T-cell (primary cell): Measurements from ENCODE around the gene XIRP1. TPM values are rescaled to one million over a fixed set of nuclear protein-coding genes. Genes with fewer than 3 reads are reported as not detected.
A peak's percentile ranks its signal among the peaks of the same experiment; 100 is the strongest.

Experiments
- ATAC-seq, 4 experiments: fragments of 200-7000 bp in 3 of 4; fragments of 150-1000 bp in 1 of 4; cut with Tn5 transposase; replicated peaks in 1 of 4; 1 replicate in 3 of 4; 2 replicates in 1 of 4; pipeline ENCODE4 v1.10.0; 2021; ENCODE audit warnings: moderate library complexity in 3 of 4, mild to moderate bottlenecking in 2 of 4, moderate number of reproducible peaks in 1 of 4
- CTCF ChIA-PET, 2 donors: fragments of 300-600 bp; sonication (Branson Sonifier 250); formaldehyde crosslinking; loops; one replicate each; lab custom pipeline; 2022; ENCODE audit warnings: antibody characterized with exemption in 2 of 2; lab: Charles Lee
- POLR2A ChIA-PET, 2 donors: fragments of 300-600 bp; sonication (Branson Sonifier 250); formaldehyde crosslinking; loops; one replicate each; lab custom pipeline; 2022; ENCODE audit warnings: antibody characterized with exemption in 2 of 2; lab: Charles Lee
- DNase-seq, 35 experiments: peaks; one replicate each; pipeline versions ENCODE4 v3.0.0 to v3.0.0-alpha.2; 2013 to 2023
- H3K27ac ChIP-seq: one replicate; pipeline ENCODE4 v1.5.1; 2013; ENCODE audit warnings: low read length
- H3K27me3 ChIP-seq, 2 experiments: replicated peaks in 1 of 2; 1 replicate in 1 of 2; 2 replicates in 1 of 2; pipeline versions ENCODE4 v1.6.1 to v1.7.0; 2013; ENCODE audit warnings: low read length in 1 of 2, mixed read lengths in 1 of 2; ENCODE audit not compliant: control insufficient read depth in 2 of 2, insufficient read depth in 2 of 2; ENCODE audit errors: extremely low read depth in 1 of 2
- H3K36me3 ChIP-seq, 2 donors: 1 replicate in 1 of 2; 2 replicates in 1 of 2; pipeline versions ENCODE4 v1.6.1 to v1.7.0; 2013; ENCODE audit warnings: low read length in 1 of 2; ENCODE audit not compliant: control insufficient read depth in 2 of 2, insufficient read depth in 1 of 2; ENCODE audit errors: extremely low read depth in 1 of 2
- H3K4me1 ChIP-seq, 2 experiments: 1 replicate in 1 of 2; 2 replicates in 1 of 2; pipeline versions ENCODE4 v1.6.1 to v1.7.0; 2013; ENCODE audit warnings: low read length in 2 of 2, mixed read lengths in 1 of 2; ENCODE audit not compliant: insufficient read depth in 2 of 2, control insufficient read depth in 1 of 2; ENCODE audit errors: extremely low read depth in 1 of 2
- H3K4me3 ChIP-seq, 2 donors: 1 replicate in 1 of 2; 2 replicates in 1 of 2; pipeline versions ENCODE4 v1.5.1 to v1.7.0; 2013; ENCODE audit warnings: mild to moderate bottlenecking in 2 of 2, low read length in 1 of 2, moderate library complexity in 1 of 2; ENCODE audit not compliant: control insufficient read depth in 1 of 2; ENCODE audit errors: extremely low read depth in 1 of 2
- H3K9me3 ChIP-seq: 2 replicates; pipeline ENCODE4 v1.7.0; 2013
- H3K27ac Mint-ChIP-seq, 2 donors: one replicate each; pipeline ENCODE4 v1.8.0; 2020 to 2021; ENCODE audit warnings: mild to moderate bottlenecking in 2 of 2, mixed read lengths in 2 of 2
- H3K27me3 Mint-ChIP-seq, 2 donors: one replicate each; pipeline ENCODE4 v1.8.0; 2021 to 2022; ENCODE audit warnings: mixed read lengths in 2 of 2
- H3K36me3 Mint-ChIP-seq: one replicate; pipeline ENCODE4 v1.8.0; 2021; ENCODE audit warnings: mixed read lengths
- H3K4me1 Mint-ChIP-seq, 3 donors: one replicate each; pipeline ENCODE4 v1.8.0; 2020 to 2022; ENCODE audit warnings: mixed read lengths in 3 of 3, mild to moderate bottlenecking in 1 of 3
- H3K4me3 Mint-ChIP-seq, 3 donors: one replicate each; pipeline ENCODE4 v1.8.0; 2020 to 2022; ENCODE audit warnings: mild to moderate bottlenecking in 3 of 3, mixed read lengths in 3 of 3, moderate library complexity in 3 of 3
- H3K9me3 Mint-ChIP-seq, 3 donors: one replicate each; pipeline ENCODE4 v1.8.0; 2020 to 2022; ENCODE audit warnings: mixed read lengths in 3 of 3
- WGBS: methylation state at CpG from one replicate; pipeline ENCODE4 v1.1.5; 2013; ENCODE audit warnings: missing lambda C conversion rate; ENCODE audit not compliant: insufficient coverage; 5-methylcytosine and 5-hydroxymethylcytosine counted together
- total RNA-seq, 35 experiments: library from RNA in 6 of 35; stranded (reverse) in 6 of 35; fragments of 120-200 nt in 1 of 35; gene quantifications; one replicate each; pipeline versions ENCODE4 v1.2.1 to v1.2.4 and lab custom pipeline; 2013 to 2026

XIRP1 gene
- total RNA-seq, 5 donors from 2014 or later (not counting 1 experiment from before 2014, with no cell fraction given): not detected

- H3K36me3 Mint-ChIP-seq: no peaks in the 10 kb centered on the region
- Histone ChIP-seq H3K27ac (no peak overlapping the region), H3K4me3 (no peak overlapping the region), H3K4me1 (peaks cover 0 to 2% of the 10 kb centered on the region in 2 experiments), H3K36me3 (no peaks in the 10 kb centered on the region), H3K27me3 (peaks cover 0 to 9% of the 10 kb centered on the region in 2 experiments), H3K9me3 (no peaks in the 10 kb centered on the region)
- WGBS: 71% methylated on average over 6 of the region's 6 CpGs
- no peak for ATAC-seq
- H3K9me3 Mint-ChIP-seq: no peaks in the 10 kb centered on the region
- H3K4me1 Mint-ChIP-seq: no peaks in the 10 kb centered on the region
- DNase-seq: no peak
- peaks cover 8 to 11% of the 10 kb centered on the region in 2 donors for H3K27me3 Mint-ChIP-seq
- ChIA-PET CTCF (interaction anchor here (0.7 to 2.5 kb wide), 5 partner anchors 90 to 105 kb away, joined by 3 to 11 read pairs (median 7); no protein-coding TSS in a partner anchor), POLR2A (no interaction called here)
- H3K4me3 Mint-ChIP-seq: no peak overlapping the region
- peak overlapping the region in 1 of 2 donors; percentile 20 for H3K27ac Mint-ChIP-seq
These were observed 4.4 kb upstream of the XIRP1 start for GRCh38 chr3:39196671-39197356.

- no peak overlapping the region for H3K27ac Mint-ChIP-seq
These were observed 3.6 kb upstream of the XIRP1 start for GRCh38 chr3:39196034-39196433.

GRCh38 chr3:39193391-39193790 is 996 bp upstream of the XIRP1 start:
- H3K27me3 ChIP-seq: peaks cover 0 to 7% of the 10 kb centered on the region in 2 experiments
- H3K27ac ChIP-seq: no peak overlapping the region
- ChIA-PET POLR2A (interaction anchor here in 1 of 2 donors (0.6 kb wide), 1 partner anchor 76 kb away, joined by 8 read pairs; no protein-coding TSS in a partner anchor), CTCF (interaction anchor here (0.6 to 6.9 kb wide), 3 partner anchors 93 to 102 kb away, joined by 3 to 82 read pairs (median 4); no protein-coding TSS in a partner anchor)
- no peaks in the 10 kb centered on the region for H3K36me3 Mint-ChIP-seq
- H3K4me3 ChIP-seq: no peak overlapping the region
- no peaks in the 10 kb centered on the region for H3K9me3 ChIP-seq
- peaks cover 6 to 7% (median 6%) of the 10 kb centered on the region in 3 donors for H3K4me1 Mint-ChIP-seq
- DNase-seq: no peak
- WGBS: 86% methylated on average over 1 of the region's 7 CpGs
- H3K4me3 Mint-ChIP-seq: no peak overlapping the region
- H3K36me3 ChIP-seq: no peaks in the 10 kb centered on the region
- no peaks in the 10 kb centered on the region for H3K9me3 Mint-ChIP-seq
- H3K4me1 ChIP-seq: peaks cover 0 to 16% of the 10 kb centered on the region in 2 experiments
- H3K27me3 Mint-ChIP-seq: peaks cover 0 to 7% of the 10 kb centered on the region in 2 donors
- ATAC-seq: no peak
- H3K27ac Mint-ChIP-seq: no peak overlapping the region

More at GRCh38 chr3:39196034-39196433, 3.6 kb upstream of the XIRP1 start:
- no peaks in the 10 kb centered on the region for H3K9me3 Mint-ChIP-seq
- Histone ChIP-seq H3K27ac (no peak overlapping the region), H3K4me1 (peaks cover 0 to 3% of the 10 kb centered on the region in 2 experiments), H3K4me3 (no peak overlapping the region), H3K9me3 (no peaks in the 10 kb centered on the region), H3K36me3 (no peaks in the 10 kb centered on the region), H3K27me3 (peaks cover 0 to 9% of the 10 kb centered on the region in 2 experiments)
- ChIA-PET CTCF (interaction anchor here (1.0 to 2.5 kb wide), 5 partner anchors 90 to 96 kb away, joined by 3 to 11 read pairs (median 7); no protein-coding TSS in a partner anchor), POLR2A (no interaction called here)
- H3K36me3 Mint-ChIP-seq: no peaks in the 10 kb centered on the region
- H3K4me1 Mint-ChIP-seq: no peaks in the 10 kb centered on the region
- WGBS: 96% methylated on average over 3 of the region's 3 CpGs
- ATAC-seq (no peak), DNase-seq (no peak)
- peaks cover under 1 to 7% of the 10 kb centered on the region in 2 donors for H3K27me3 Mint-ChIP-seq
- no peak overlapping the region for H3K4me3 Mint-ChIP-seq

GRCh38 chr3:39191773-39192172 is 622 bp downstream of the XIRP1 start:
- Histone ChIP-seq H3K9me3 (no peaks in the 10 kb centered on the region), H3K27ac (no peak overlapping the region), H3K4me1 (peaks cover 0 to 16% of the 10 kb centered on the region in 2 experiments), H3K36me3 (no peaks in the 10 kb centered on the region), H3K4me3 (no peak overlapping the region), H3K27me3 (peaks cover 0 to 6% of the 10 kb centered on the region in 2 experiments)
- ChIA-PET CTCF (interaction anchor here (0.6 to 6.9 kb wide), 8 partner anchors 58 to 186 kb away, joined by 3 to 82 read pairs (median 5); no protein-coding TSS in a partner anchor), POLR2A (no interaction called here)
- H3K27ac Mint-ChIP-seq: no peak overlapping the region
- H3K4me3 Mint-ChIP-seq: no peak overlapping the region
- 75% methylated on average over 3 of the region's 3 CpGs for WGBS
- no peaks in the 10 kb centered on the region for H3K9me3 Mint-ChIP-seq
- DNase-seq (no peak), ATAC-seq (no peak)
- no peaks in the 10 kb centered on the region for H3K36me3 Mint-ChIP-seq
- H3K27me3 Mint-ChIP-seq: peaks cover 0 to 7% of the 10 kb centered on the region in 2 donors
- H3K4me1 Mint-ChIP-seq: peaks cover 6 to 7% (median 6%) of the 10 kb centered on the region in 3 donors

GRCh38 chr3:39191111-39191510 is 1.3 kb downstream of the XIRP1 start:
- Histone ChIP-seq H3K4me3 (no peak overlapping the region), H3K9me3 (no peaks in the 10 kb centered on the region), H3K27ac (no peak overlapping the region), H3K27me3 (peaks cover 0 to 4% of the 10 kb centered on the region in 2 experiments), H3K4me1 (peaks cover 0 to 16% of the 10 kb centered on the region in 2 experiments), H3K36me3 (no peaks in the 10 kb centered on the region)
- ChIA-PET CTCF (interaction anchor here (0.6 to 6.9 kb wide), 11 partner anchors 25 to 187 kb away, joined by 3 to 82 read pairs (median 5); no protein-coding TSS in a partner anchor), POLR2A (no interaction called here)
- ATAC-seq: no peak
- Mint-ChIP-seq H3K27ac (no peak overlapping the region), H3K27me3 (peaks cover 0 to 7% of the 10 kb centered on the region in 2 donors), H3K4me3 (no peak overlapping the region), H3K9me3 (no peaks in the 10 kb centered on the region), H3K36me3 (no peaks in the 10 kb centered on the region), H3K4me1 (peaks cover 6 to 7% (median 6%) of the 10 kb centered on the region in 3 donors)
- no CpG with 5 or more reads among the region's 1 CpG for WGBS
- DNase-seq: no peak

- H3K27ac ChIP-seq: no peak overlapping the region
- ATAC-seq (no peak), DNase-seq (no peak)
- CTCF ChIA-PET: interaction anchor here (0.6 to 6.9 kb wide), 15 partner anchors 13 to 188 kb away, joined by 3 to 82 read pairs (median 4); no protein-coding TSS in a partner anchor
- POLR2A ChIA-PET: no interaction called here
- H3K36me3 ChIP-seq: no peaks in the 10 kb centered on the region
- H3K9me3 Mint-ChIP-seq: no peaks in the 10 kb centered on the region
- H3K4me1 ChIP-seq: peaks cover 0 to 16% of the 10 kb centered on the region in 2 experiments
- H3K36me3 Mint-ChIP-seq: no peaks in the 10 kb centered on the region
- peaks cover 0 to 3% of the 10 kb centered on the region in 2 donors for H3K27me3 Mint-ChIP-seq
- no peak overlapping the region for H3K4me3 Mint-ChIP-seq
- H3K4me1 Mint-ChIP-seq: peaks cover 6 to 7% (median 6%) of the 10 kb centered on the region in 3 donors
- no peaks in the 10 kb centered on the region for H3K27me3 ChIP-seq
- no peaks in the 10 kb centered on the region for H3K9me3 ChIP-seq
- no peak overlapping the region for H3K4me3 ChIP-seq
- WGBS: 89% methylated on average over 1 of the region's 7 CpGs
- no peak overlapping the region for H3K27ac Mint-ChIP-seq
These were observed 1.9 kb downstream of the XIRP1 start for GRCh38 chr3:39190281-39191025.
